ENCODE data around the gene PNMA8A. TPM values are rescaled to one million over a fixed set of nuclear protein-coding genes. Genes with fewer than 3 reads are reported as not detected.

PNMA8A gene
- total and polyA plus RNA-seq, 2 experiments from 2014 or later: 0.26 to 0.76 TPM

GRCh38 chr19:46472592-46472991 is 1.2 kb upstream of the PNMA8A start:
- no peaks in the 10 kb centered on the region for H3K27me3 ChIP-seq (replicated peaks; ENCODE audit: insufficient read depth)
- no peaks in the 10 kb centered on the region for H3K79me2 ChIP-seq (ENCODE audit: insufficient read depth)
- peaks cover 17% of the 10 kb centered on the region for H3K4me1 ChIP-seq (ENCODE audit: insufficient read depth)
- H3K9me2 ChIP-seq (ENCODE audit: insufficient read depth): no peaks in the 10 kb centered on the region
- no peak overlapping the region for H3K4me2 ChIP-seq (ENCODE audit: unreplicated experiment)
- no peak overlapping the region for H2AFZ ChIP-seq
- 89 to 91% methylated on average over 4 of the region's 4 CpGs for WGBS, 2 experiments (ENCODE audit: low coverage in 1 of 2, low lambda C conversion rate in 2 of 2, missing lambda C conversion rate in 2 of 2)
- no peak overlapping the region for H3K4me3 ChIP-seq
- no peak overlapping the region for H3K9ac ChIP-seq
- H3F3A ChIP-seq (ENCODE audit: insufficient read depth): peaks cover 7% of the 10 kb centered on the region; the same call in 1 of the 2 replicates
- H4K20me1 ChIP-seq (ENCODE audit: insufficient read depth): no peaks in the 10 kb centered on the region
- DNase-seq: no peak
- no peaks in the 10 kb centered on the region for H3K9me3 ChIP-seq (ENCODE audit: low read depth)
- in situ Hi-C loops (cut with MboI): no loop called here
- no peak overlapping the region for H3K27ac ChIP-seq
- no peaks in the 10 kb centered on the region for H3K36me3 ChIP-seq (ENCODE audit: low read depth)
- no peak for TF ChIP-seq EZH2phosphoT487 (IDR thresholded peaks at IDR 0.05; ENCODE audit: insufficient read depth, low read depth)
- TF ChIP-seq EZH2 (IDR thresholded peaks at IDR 0.05; ENCODE audit: insufficient read depth, poor library complexity, severe bottlenecking): no peak

- no peaks in the 10 kb centered on the region for H3K9me2 ChIP-seq (ENCODE audit: insufficient read depth)
- in situ Hi-C loops (cut with MboI): no loop called here
- 0 out of 2 replicates have a peak overlapping the region, but pooled peaks have one; percentile 11 for H3K27ac ChIP-seq
- 48 to 51% methylated on average over 11 of the region's 11 CpGs for WGBS, 2 experiments (ENCODE audit: low coverage in 1 of 2, low lambda C conversion rate in 2 of 2, missing lambda C conversion rate in 2 of 2)
- no peak for DNase-seq
- H2AFZ ChIP-seq: peak overlapping the region; percentile 78
- peak overlapping the region; percentile 81 for H3K4me2 ChIP-seq (ENCODE audit: unreplicated experiment)
- H3K79me2 ChIP-seq (ENCODE audit: insufficient read depth): no peaks in the 10 kb centered on the region
- H4K20me1 ChIP-seq (ENCODE audit: insufficient read depth): no peaks in the 10 kb centered on the region
- H3K9me3 ChIP-seq (ENCODE audit: low read depth): no peaks in the 10 kb centered on the region
- no peaks in the 10 kb centered on the region for H3K36me3 ChIP-seq (ENCODE audit: low read depth)
- peaks cover 14% of the 10 kb centered on the region for H3F3A ChIP-seq (ENCODE audit: insufficient read depth)
- H3K27me3 ChIP-seq (replicated peaks; ENCODE audit: insufficient read depth): no peaks in the 10 kb centered on the region
- TF ChIP-seq EZH2 (IDR thresholded peaks at IDR 0.05; ENCODE audit: insufficient read depth, poor library complexity, severe bottlenecking): no peak
- TF ChIP-seq EZH2phosphoT487 (IDR thresholded peaks at IDR 0.05; ENCODE audit: insufficient read depth, low read depth): no peak
- H3K4me1 ChIP-seq (ENCODE audit: insufficient read depth): peaks cover 23% of the 10 kb centered on the region
- H3K9ac ChIP-seq: peak overlapping the region; percentile 37
- peak overlapping the region; percentile 64 for H3K4me3 ChIP-seq
These were observed 614 bp upstream of the PNMA8A start for GRCh38 chr19:46471811-46472543.

DNA sequence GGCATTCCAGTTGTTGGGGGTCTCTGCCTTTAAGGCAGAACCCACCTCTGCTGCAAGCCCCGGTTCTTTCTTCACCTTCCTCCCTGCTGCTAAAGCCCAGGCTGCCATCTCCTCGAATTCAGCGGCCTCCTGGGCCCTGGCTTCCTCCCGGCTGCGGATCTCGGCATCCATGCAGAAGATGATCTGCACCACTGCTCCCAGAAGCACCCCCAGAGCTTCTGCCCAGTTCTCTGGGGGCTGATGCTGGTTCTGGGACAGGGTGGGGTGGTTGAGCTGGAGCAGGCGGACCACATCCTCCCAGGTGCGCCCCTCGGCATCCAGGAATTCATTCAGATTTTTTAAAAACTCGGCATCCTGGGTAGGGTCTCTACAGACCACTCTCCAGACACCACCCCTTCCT is 987 bp downstream of the PNMA8A start:
- DNase-seq: no peak
- Histone ChIP-seq H3K9me2 (ENCODE audit: insufficient read depth) (no peaks in the 10 kb centered on the region), H3K4me3 (no peak overlapping the region), H3K9ac (no peak overlapping the region), H3F3A (ENCODE audit: insufficient read depth) (peaks cover 21% of the 10 kb centered on the region), H3K27ac (no peak overlapping the region), H3K79me2 (ENCODE audit: insufficient read depth) (no peaks in the 10 kb centered on the region), H4K20me1 (ENCODE audit: insufficient read depth) (no peaks in the 10 kb centered on the region), H3K9me3 (ENCODE audit: low read depth) (no peaks in the 10 kb centered on the region), H3K27me3 (replicated peaks; ENCODE audit: insufficient read depth) (no peaks in the 10 kb centered on the region), H3K4me1 (ENCODE audit: insufficient read depth) (peaks cover 17% of the 10 kb centered on the region), H2AFZ (no peak overlapping the region), H3K4me2 (ENCODE audit: unreplicated experiment) (no peak overlapping the region), H3K36me3 (ENCODE audit: low read depth) (no peaks in the 10 kb centered on the region)
- 93% methylated on average over 8 to 10 of the region's 10 CpGs for WGBS, 2 experiments (ENCODE audit: low coverage in 1 of 2, low lambda C conversion rate in 2 of 2, missing lambda C conversion rate in 2 of 2)
- in situ Hi-C loops (cut with MboI): no loop called here
- TF ChIP-seq EZH2 (IDR thresholded peaks at IDR 0.05; ENCODE audit: insufficient read depth, poor library complexity, severe bottlenecking) (no peak), EZH2phosphoT487 (IDR thresholded peaks at IDR 0.05; ENCODE audit: insufficient read depth, low read depth) (no peak)

DNA sequence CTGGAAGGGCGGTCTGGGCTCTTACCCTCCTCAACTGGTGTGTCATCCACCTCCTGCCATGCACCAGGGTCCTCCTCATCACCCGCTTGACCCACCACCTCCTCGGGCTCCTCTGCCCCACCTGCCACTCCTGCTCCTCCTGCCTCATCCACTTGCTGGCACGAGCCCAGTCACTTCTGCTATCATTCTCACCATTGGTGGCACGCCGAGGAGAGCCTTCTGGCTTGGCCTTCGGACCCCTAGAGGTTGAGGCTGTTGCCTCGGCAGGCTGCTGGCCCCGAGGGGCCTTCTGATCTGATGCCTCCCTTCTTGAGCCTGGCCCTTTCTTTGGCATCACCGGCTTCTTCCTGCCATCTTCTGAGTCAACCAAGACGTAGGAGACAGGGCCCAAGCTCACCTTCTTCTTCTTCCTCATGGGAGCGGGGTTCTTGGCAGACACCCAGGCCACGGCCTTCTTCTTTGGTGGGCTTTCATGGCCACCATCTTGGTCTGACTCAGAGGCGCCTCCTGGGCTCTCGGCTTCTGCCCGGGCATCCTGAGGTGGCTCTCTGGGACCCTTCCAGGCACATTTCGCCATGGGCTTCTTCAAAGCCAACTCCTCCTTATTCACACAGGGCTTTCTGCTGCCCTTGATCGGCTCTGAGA is 1.7 kb downstream of the PNMA8A start:
- H3K36me3 ChIP-seq (ENCODE audit: low read depth): no peaks in the 10 kb centered on the region
- no peaks in the 10 kb centered on the region for H3K27me3 ChIP-seq (replicated peaks; ENCODE audit: insufficient read depth)
- no peaks in the 10 kb centered on the region for H3K79me2 ChIP-seq (ENCODE audit: insufficient read depth)
- DNase-seq: no peak
- peaks cover 21% of the 10 kb centered on the region for H3F3A ChIP-seq (ENCODE audit: insufficient read depth)
- peaks cover 17% of the 10 kb centered on the region for H3K4me1 ChIP-seq (ENCODE audit: insufficient read depth)
- in situ Hi-C loops (cut with MboI): no loop called here
- H3K9me2 ChIP-seq (ENCODE audit: insufficient read depth): no peaks in the 10 kb centered on the region
- 97 to 98% methylated on average over 18 of the region's 18 CpGs for WGBS, 2 experiments (ENCODE audit: low coverage in 1 of 2, low lambda C conversion rate in 2 of 2, missing lambda C conversion rate in 2 of 2)
- H4K20me1 ChIP-seq (ENCODE audit: insufficient read depth): no peaks in the 10 kb centered on the region
- no peak overlapping the region for H3K4me2 ChIP-seq (ENCODE audit: unreplicated experiment)
- H3K4me3 ChIP-seq: no peak overlapping the region
- H3K9me3 ChIP-seq (ENCODE audit: low read depth): no peaks in the 10 kb centered on the region
- H3K27ac ChIP-seq: no peak overlapping the region
- no peak overlapping the region for H2AFZ ChIP-seq
- H3K9ac ChIP-seq: no peak overlapping the region
- no peak for TF ChIP-seq EZH2phosphoT487 (IDR thresholded peaks at IDR 0.05; ENCODE audit: insufficient read depth, low read depth)
- no peak for TF ChIP-seq EZH2 (IDR thresholded peaks at IDR 0.05; ENCODE audit: insufficient read depth, poor library complexity, severe bottlenecking)
